B cell (primary cell): ENCODE measurements around the gene KPNA6. TPM values are rescaled to one million over a fixed set of nuclear protein-coding genes. Genes with fewer than 3 reads are reported as not detected.

Experiments
- ATAC-seq: fragments of 200-7000 bp; cut with Tn5 transposase; one replicate; pipeline ENCODE4 v1.10.0; 2021; ENCODE audit warnings: low read depth, mild to moderate bottlenecking, moderate number of reproducible peaks, moderate library complexity
- CTCF ChIA-PET: fragments of 350-600 bp; sonication (Branson Sonifier 250); formaldehyde crosslinking; loops from one replicate; lab custom pipeline; 2021; ENCODE audit warnings: antibody characterized with exemption, inconsistent platforms; lab: Charles Lee
- POLR2A ChIA-PET: fragments of 350-600 bp; sonication (Branson Sonifier 250); formaldehyde crosslinking; loops from one replicate; lab custom pipeline; 2021; ENCODE audit warnings: antibody characterized with exemption; lab: Charles Lee
- DNase-seq: peaks from one replicate; pipeline ENCODE4 v3.0.0; 2013
- H2AFZ ChIP-seq: 2 replicates; pipeline ENCODE4 v1.6.1; 2012; ENCODE audit warnings: mild to moderate bottlenecking, low read depth, low read length; ENCODE audit not compliant: insufficient read depth, poor library complexity, severe bottlenecking
- H3K27ac ChIP-seq, 2 donors: 1 replicate in 1 of 2; 2 replicates in 1 of 2; pipeline ENCODE4 v1.5.1; 2012 to 2013; ENCODE audit warnings: low read length in 2 of 2, mild to moderate bottlenecking in 2 of 2, moderate library complexity in 1 of 2
- H3K27me3 ChIP-seq, 4 experiments: fragments of 200-600 bp in 1 of 4; sonication (generic) in 1 of 4; replicated peaks in 1 of 4; 1 replicate in 2 of 4; 2 replicates in 2 of 4; pipeline versions ENCODE4 v1.6.1 to v1.7.0; 2013 to 2016; ENCODE audit warnings: low read length in 3 of 4, mild to moderate bottlenecking in 2 of 4, mixed read lengths in 1 of 4, moderate library complexity in 1 of 4; ENCODE audit not compliant: insufficient read depth in 4 of 4, control insufficient read depth in 3 of 4; ENCODE audit errors: control extremely low read depth in 1 of 4
- H3K36me3 ChIP-seq, 2 experiments: replicated peaks in 1 of 2; 1 replicate in 1 of 2; 2 replicates in 1 of 2; pipeline versions ENCODE4 v1.6.1 to v1.7.1; 2013; ENCODE audit warnings: low read length in 1 of 2; ENCODE audit not compliant: insufficient read depth in 2 of 2, control insufficient read depth in 1 of 2; ENCODE audit errors: control extremely low read depth in 1 of 2, extremely low read depth in 1 of 2
- H3K4me1 ChIP-seq, 2 donors: fragments of 200-600 bp in 1 of 2; sonication (generic) in 1 of 2; 1 replicate in 1 of 2; 2 replicates in 1 of 2; pipeline versions ENCODE4 v1.5.1 to v1.6.1; 2013 to 2017; ENCODE audit warnings: low read length in 2 of 2; ENCODE audit not compliant: control insufficient read depth in 2 of 2, insufficient read depth in 2 of 2
- H3K4me2 ChIP-seq: replicated peaks from 2 replicates; pipeline ENCODE3; 2012; ENCODE audit warnings: mild to moderate bottlenecking, low read depth, low read length; ENCODE audit not compliant: poor library complexity, severe bottlenecking
- H3K4me3 ChIP-seq, 5 experiments: fragments of 200-600 bp in 1 of 5; sonication (generic) in 1 of 5; 1 replicate in 3 of 5; 2 replicates in 2 of 5; pipeline versions ENCODE4 v1.5.1 to v1.7.0; 2011 to 2016; ENCODE audit warnings: low read length in 4 of 5, mild to moderate bottlenecking in 4 of 5, low read depth in 2 of 5, control low read depth in 1 of 5, moderate library complexity in 1 of 5; ENCODE audit not compliant: insufficient read depth in 1 of 5; ENCODE audit errors: control extremely low read depth in 1 of 5, extremely low read depth in 1 of 5
- H3K79me2 ChIP-seq: fragments of 200-600 bp; sonication (generic); one replicate; pipeline ENCODE4 v1.6.0; 2016; ENCODE audit warnings: low read length; ENCODE audit not compliant: control insufficient read depth, insufficient read depth
- H3K9ac ChIP-seq: fragments of 200-600 bp; sonication (generic); 2 replicates; pipeline ENCODE4 v1.6.1; 2017; ENCODE audit warnings: mild to moderate bottlenecking, low read length, moderate library complexity
- H3K9me3 ChIP-seq, 3 donors: one replicate each; pipeline versions ENCODE4 v1.6.1 to v1.7.1; 2013; ENCODE audit warnings: low read length in 2 of 3; ENCODE audit not compliant: control insufficient read depth in 2 of 3, insufficient read depth in 1 of 3; ENCODE audit errors: control extremely low read depth in 1 of 3
- H4K20me1 ChIP-seq: 2 replicates; pipeline ENCODE4 v1.6.0; 2012; ENCODE audit warnings: mild to moderate bottlenecking, low read length; ENCODE audit not compliant: insufficient read depth, control insufficient read depth, poor library complexity, severe bottlenecking
- H3K27ac Mint-ChIP-seq: one replicate; pipeline ENCODE4 v1.8.0; 2021; ENCODE audit warnings: mixed read lengths
- H3K27me3 Mint-ChIP-seq: one replicate; pipeline ENCODE4 v1.8.0; 2021; ENCODE audit warnings: mixed read lengths
- H3K4me1 Mint-ChIP-seq: one replicate; pipeline ENCODE4 v1.8.0; 2021; ENCODE audit warnings: mixed read lengths
- H3K4me3 Mint-ChIP-seq: one replicate; pipeline ENCODE4 v1.8.0; 2021; ENCODE audit warnings: mixed read lengths
- H3K9me3 Mint-ChIP-seq: one replicate; pipeline ENCODE4 v1.8.0; 2022; ENCODE audit warnings: mixed read lengths; ENCODE audit not compliant: insufficient read depth
- CTCF ChIP-seq: fragments of 200-600 bp; IDR thresholded peaks from one replicate; pipeline ENCODE4 v1.8.0; 2022; ENCODE audit warnings: antibody characterized with exemption, mild to moderate bottlenecking
- EZH2 ChIP-seq: IDR thresholded peaks from 2 replicates; pipeline ENCODE4 v1.6.1; 2012; ENCODE audit warnings: borderline replicate concordance, low read depth, mild to moderate bottlenecking, moderate library complexity, low read length; ENCODE audit not compliant: insufficient read depth, poor library complexity, severe bottlenecking
- WGBS: methylation state at CpG from one replicate; pipeline ENCODE4 v1.1.5; 2013; ENCODE audit warnings: missing lambda C conversion rate; ENCODE audit not compliant: insufficient coverage; 5-methylcytosine and 5-hydroxymethylcytosine counted together
- intact Hi-C: fragments of 100-400 bp; cut with micrococcal nuclease; formaldehyde crosslinking; loops from one replicate; pipeline ENCODE4 v1.10.0; 2022
- polyA plus RNA-seq: library from polyadenylated mRNA; depleted of rRNA; stranded (reverse); fragments of >200 nt; gene quantifications from 2 replicates; pipeline ENCODE4 v1.2.3, GENCODE V29; 2012
- total RNA-seq, 2 donors: library from RNA; stranded (reverse); fragments of 120-200 nt in 1 of 2; gene quantifications; 1 replicate in 1 of 2; 2 replicates in 1 of 2; pipeline versions ENCODE4 v1.2.3 to v1.2.4, GENCODE V29; 2013 to 2022

The KPNA6 gene
- total and polyA plus RNA-seq, 2 donors (not counting 1 experiment from before 2014, with no cell fraction given): 14.0 to 49.9 TPM

GRCh38 chr1:32178380-32179192 lies 70.7 kb downstream of the KPNA6 start:
- TF ChIP-seq CTCF (no peak), EZH2 (no peak)

More at GRCh38 chr1:32178380-32179192, 70.7 kb downstream of the KPNA6 start:
- DNase-seq: no peak
- Histone ChIP-seq H4K20me1 (peaks cover 14% of the 10 kb centered on the region), H3K27me3 (no peaks in the 10 kb centered on the region), H3K4me3 (peak overlapping the region in 3 of 5 experiments; percentile 47 to 92 (median 80)), H2AFZ (peak overlapping the region; percentile 85), H3K9ac (peak overlapping the region; percentile 82), H3K9me3 (no peaks in the 10 kb centered on the region), H3K27ac (peak overlapping the region; percentile 76 to 90), H3K4me1 (peaks cover 17 to 31% of the 10 kb centered on the region in 2 donors), H3K36me3 (peaks cover 0 to 12% of the 10 kb centered on the region in 2 experiments), H3K79me2 (peaks cover 34% of the 10 kb centered on the region), H3K4me2 (peak overlapping the region; percentile 99)
- peak overlapping the region; percentile 96 for H3K4me3 Mint-ChIP-seq
- POLR2A ChIA-PET: interaction anchor here (0.6 to 2.0 kb wide), 9 partner anchors 22 to 158 kb away, joined by 3 to 11 read pairs (median 4); partner anchors contain the start of genes CCDC28B, KPNA6, MARCKSL1 and TMEM39B
- 100% methylated on average over 2 of the region's 7 CpGs for WGBS
- CTCF ChIA-PET: interaction anchor here (0.6 to 2.0 kb wide), 7 partner anchors 20 to 215 kb away, joined by 3 to 6 read pairs (median 3); partner anchors contain the start of genes BSDC1 and KPNA6
- no peaks in the 10 kb centered on the region for H3K9me3 Mint-ChIP-seq
- peak overlapping the region; percentile 99 for H3K27ac Mint-ChIP-seq
- ATAC-seq: no peak
- peaks cover 29% of the 10 kb centered on the region for H3K4me1 Mint-ChIP-seq
- no peaks in the 10 kb centered on the region for H3K27me3 Mint-ChIP-seq
- intact Hi-C loops: loop anchor here (1.0 to 2.0 kb wide), 6 partner anchors 22 to 216 kb away; partner anchors contain the start of genes BSDC1, CCDC28B, EIF3I and IQCC
